H1 (cell line): ENCODE data around the gene IGFBP4.

ENCODE experiments used
- CBX5 ChIP-seq: fragments of 300-800, 300-1000 bp; sonication (generic); IDR thresholded peaks from 2 replicates; pipeline ENCODE4 v1.7.1; 2016; ENCODE audit warnings: antibody characterized with exemption, low read length, low read depth
- CEBPB ChIP-seq: IDR thresholded peaks from 2 replicates; pipeline ENCODE4 v1.6.1; 2012; ENCODE audit warnings: low read depth, low read length
- POLR2A ChIP-seq, 2 experiments: IDR thresholded peaks; 1 replicate in 1 of 2; 2 replicates in 1 of 2; pipeline ENCODE4 v1.6.1; 2011; ENCODE audit warnings: low read depth in 2 of 2, low read length in 2 of 2, mild to moderate bottlenecking in 2 of 2; ENCODE audit errors: control extremely low read depth in 1 of 2
- RAD21 ChIP-seq, 2 experiments: IDR thresholded peaks in 1 of 2; conservative IDR thresholded peaks in 1 of 2; 2 replicates each; pipeline ENCODE4 v1.6.1; 2011; ENCODE audit warnings: low read depth in 2 of 2, low read length in 2 of 2, improper control_type of control experiment in 1 of 2, inconsistent platforms in 1 of 2, mild to moderate bottlenecking in 1 of 2, moderate library complexity in 1 of 2
- RBBP5 ChIP-seq: IDR thresholded peaks from 2 replicates; pipeline ENCODE4 v1.7.1; 2012; ENCODE audit warnings: low read depth, mild to moderate bottlenecking, inconsistent platforms, low read length, moderate library complexity, borderline replicate concordance
- TAF1 ChIP-seq: IDR thresholded peaks from 2 replicates; pipeline ENCODE4 v1.6.1; 2011; ENCODE audit warnings: mild to moderate bottlenecking, low read depth, low read length
- TCF12 ChIP-seq: IDR thresholded peaks from 2 replicates; pipeline ENCODE4 v1.6.1; 2011; ENCODE audit warnings: low read depth, mild to moderate bottlenecking, low read length
- TF ChIP-seq, protein P1 (sequence below), 3 experiments: IDR thresholded peaks; 1 replicate in 2 of 3; 2 replicates in 1 of 3; pipeline versions ENCODE4 v1.5.1 to v1.6.1; 2011; ENCODE audit warnings: low read length in 3 of 3, mild to moderate bottlenecking in 3 of 3, inconsistent platforms in 2 of 3, low read depth in 1 of 3, moderate library complexity in 1 of 3; ENCODE audit not compliant: insufficient read depth in 1 of 3; ENCODE audit errors: control extremely low read depth in 1 of 3
- TF ChIP-seq, protein P2 (sequence below): IDR thresholded peaks from 2 replicates; pipeline ENCODE4 v1.6.1; 2012; ENCODE audit warnings: inconsistent platforms
- TF ChIP-seq, protein P3 (sequence below): IDR thresholded peaks from 2 replicates; pipeline ENCODE4 v1.6.1; 2011; ENCODE audit warnings: low read length, improper control_type of control experiment

DNA sequence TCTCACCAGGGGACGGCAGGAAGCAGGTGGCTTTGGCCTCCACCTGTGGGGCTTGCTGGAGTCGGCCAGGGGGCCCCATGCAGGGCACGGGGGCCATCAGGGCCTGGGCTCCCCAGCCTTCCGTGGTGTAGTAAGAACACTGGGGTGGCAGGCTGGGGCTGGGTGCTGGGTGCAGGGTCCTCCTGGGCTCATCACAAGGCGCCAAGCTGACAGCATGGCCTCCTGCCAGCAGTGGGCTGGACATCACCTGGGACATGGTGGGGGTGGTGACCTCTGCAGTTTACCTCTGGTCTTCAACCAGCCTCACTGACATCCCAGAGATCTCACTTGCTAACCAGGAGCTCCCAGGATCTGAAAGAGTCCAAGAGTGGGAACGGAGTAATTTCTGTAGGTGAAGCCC, 52.9 kb downstream of the IGFBP4 start:
- TF ChIP-seq, protein P1, sequence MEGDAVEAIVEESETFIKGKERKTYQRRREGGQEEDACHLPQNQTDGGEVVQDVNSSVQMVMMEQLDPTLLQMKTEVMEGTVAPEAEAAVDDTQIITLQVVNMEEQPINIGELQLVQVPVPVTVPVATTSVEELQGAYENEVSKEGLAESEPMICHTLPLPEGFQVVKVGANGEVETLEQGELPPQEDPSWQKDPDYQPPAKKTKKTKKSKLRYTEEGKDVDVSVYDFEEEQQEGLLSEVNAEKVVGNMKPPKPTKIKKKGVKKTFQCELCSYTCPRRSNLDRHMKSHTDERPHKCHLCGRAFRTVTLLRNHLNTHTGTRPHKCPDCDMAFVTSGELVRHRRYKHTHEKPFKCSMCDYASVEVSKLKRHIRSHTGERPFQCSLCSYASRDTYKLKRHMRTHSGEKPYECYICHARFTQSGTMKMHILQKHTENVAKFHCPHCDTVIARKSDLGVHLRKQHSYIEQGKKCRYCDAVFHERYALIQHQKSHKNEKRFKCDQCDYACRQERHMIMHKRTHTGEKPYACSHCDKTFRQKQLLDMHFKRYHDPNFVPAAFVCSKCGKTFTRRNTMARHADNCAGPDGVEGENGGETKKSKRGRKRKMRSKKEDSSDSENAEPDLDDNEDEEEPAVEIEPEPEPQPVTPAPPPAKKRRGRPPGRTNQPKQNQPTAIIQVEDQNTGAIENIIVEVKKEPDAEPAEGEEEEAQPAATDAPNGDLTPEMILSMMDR (IDR thresholded peaks at IDR 0.05; ENCODE audit: control extremely low read depth in 1 of 3, insufficient read depth in 1 of 3, low read depth in 1 of 3, low read length in 3 of 3) = no peak
- no peak for TF ChIP-seq TAF1
- TF ChIP-seq POLR2A (IDR thresholded peaks at IDR 0.05; ENCODE audit: control extremely low read depth in 1 of 2, low read depth in 2 of 2, low read length in 2 of 2) = no peak
- no peak for TF ChIP-seq RBBP5
- TF ChIP-seq, protein P2, sequence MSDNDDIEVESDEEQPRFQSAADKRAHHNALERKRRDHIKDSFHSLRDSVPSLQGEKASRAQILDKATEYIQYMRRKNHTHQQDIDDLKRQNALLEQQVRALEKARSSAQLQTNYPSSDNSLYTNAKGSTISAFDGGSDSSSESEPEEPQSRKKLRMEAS = no peak
- TF ChIP-seq RAD21 (IDR thresholded peaks at IDR 0.05 in 1 of 2, conservative IDR thresholded peaks at IDR 0.05 in 1 of 2; ENCODE audit: low read depth in 2 of 2, low read length in 2 of 2) = no peak
- TF ChIP-seq CEBPB = no peak
- TF ChIP-seq, protein P3, sequence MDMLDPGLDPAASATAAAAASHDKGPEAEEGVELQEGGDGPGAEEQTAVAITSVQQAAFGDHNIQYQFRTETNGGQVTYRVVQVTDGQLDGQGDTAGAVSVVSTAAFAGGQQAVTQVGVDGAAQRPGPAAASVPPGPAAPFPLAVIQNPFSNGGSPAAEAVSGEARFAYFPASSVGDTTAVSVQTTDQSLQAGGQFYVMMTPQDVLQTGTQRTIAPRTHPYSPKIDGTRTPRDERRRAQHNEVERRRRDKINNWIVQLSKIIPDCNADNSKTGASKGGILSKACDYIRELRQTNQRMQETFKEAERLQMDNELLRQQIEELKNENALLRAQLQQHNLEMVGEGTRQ = no peak
- no peak for TF ChIP-seq CBX5
- no peak for TF ChIP-seq TCF12
